HL-60 (cell line): ENCODE measurements around the gene MSI1.

ENCODE experiments used
- POLR2AphosphoS5 ChIP-seq: IDR thresholded peaks from 2 replicates; pipeline ENCODE4 v1.6.1; 2012; ENCODE audit warnings: low read depth
- SPI1 ChIP-seq: IDR thresholded peaks from 2 replicates; pipeline ENCODE4 v1.6.1; 2012; ENCODE audit warnings: low read depth, mild to moderate bottlenecking, borderline replicate concordance
- TF ChIP-seq, protein P1 (sequence below): IDR thresholded peaks from one replicate; pipeline ENCODE4 v1.5.1; 2011; ENCODE audit warnings: low read length, control low read depth, inconsistent platforms; ENCODE audit not compliant: insufficient read depth

GRCh38 chr12:120324841-120325417 lies 44.0 kb downstream of the MSI1 start:
- TF ChIP-seq SPI1 = no peak
- TF ChIP-seq, protein P1, sequence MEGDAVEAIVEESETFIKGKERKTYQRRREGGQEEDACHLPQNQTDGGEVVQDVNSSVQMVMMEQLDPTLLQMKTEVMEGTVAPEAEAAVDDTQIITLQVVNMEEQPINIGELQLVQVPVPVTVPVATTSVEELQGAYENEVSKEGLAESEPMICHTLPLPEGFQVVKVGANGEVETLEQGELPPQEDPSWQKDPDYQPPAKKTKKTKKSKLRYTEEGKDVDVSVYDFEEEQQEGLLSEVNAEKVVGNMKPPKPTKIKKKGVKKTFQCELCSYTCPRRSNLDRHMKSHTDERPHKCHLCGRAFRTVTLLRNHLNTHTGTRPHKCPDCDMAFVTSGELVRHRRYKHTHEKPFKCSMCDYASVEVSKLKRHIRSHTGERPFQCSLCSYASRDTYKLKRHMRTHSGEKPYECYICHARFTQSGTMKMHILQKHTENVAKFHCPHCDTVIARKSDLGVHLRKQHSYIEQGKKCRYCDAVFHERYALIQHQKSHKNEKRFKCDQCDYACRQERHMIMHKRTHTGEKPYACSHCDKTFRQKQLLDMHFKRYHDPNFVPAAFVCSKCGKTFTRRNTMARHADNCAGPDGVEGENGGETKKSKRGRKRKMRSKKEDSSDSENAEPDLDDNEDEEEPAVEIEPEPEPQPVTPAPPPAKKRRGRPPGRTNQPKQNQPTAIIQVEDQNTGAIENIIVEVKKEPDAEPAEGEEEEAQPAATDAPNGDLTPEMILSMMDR = no peak
- no peak for TF ChIP-seq POLR2AphosphoS5
